HG02678 (cell line): ENCODE results near the gene CTNNBL1.
"Not testable (repeated sequence)": the region's sequence is repeated elsewhere in the genome, so short reads cannot be mapped to it uniquely, and the experiment has no call there.

Experiments
- ATAC-seq: cut with Tn5 transposase; IDR thresholded peaks from one replicate; pipeline ENCODE4 v1.9.1; 2021; ENCODE audit warnings: mild to moderate bottlenecking, moderate library complexity; ENCODE audit not compliant: unreplicated experiment

Gene CTNNBL1

DNA sequence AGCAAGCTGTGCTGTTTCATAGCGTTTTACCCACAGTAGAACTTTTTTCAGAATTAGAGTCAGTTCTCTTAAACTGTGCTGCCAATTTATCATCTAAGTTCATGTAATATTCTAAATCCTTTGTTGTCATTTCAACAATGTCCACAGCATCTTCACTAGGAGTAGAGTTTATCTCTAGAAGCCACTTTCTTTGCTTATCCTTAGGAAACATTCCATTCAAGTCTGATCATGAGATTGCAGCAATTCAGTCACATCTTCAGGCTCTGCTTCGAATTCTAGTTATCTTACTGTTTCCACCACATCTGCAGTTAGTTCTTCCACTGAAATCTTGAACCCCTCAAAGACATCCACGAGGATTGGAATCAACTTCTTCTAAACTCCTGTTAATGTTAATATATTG, 12.5 kb downstream of the CTNNBL1 start:
- no peak for ATAC-seq

DNA sequence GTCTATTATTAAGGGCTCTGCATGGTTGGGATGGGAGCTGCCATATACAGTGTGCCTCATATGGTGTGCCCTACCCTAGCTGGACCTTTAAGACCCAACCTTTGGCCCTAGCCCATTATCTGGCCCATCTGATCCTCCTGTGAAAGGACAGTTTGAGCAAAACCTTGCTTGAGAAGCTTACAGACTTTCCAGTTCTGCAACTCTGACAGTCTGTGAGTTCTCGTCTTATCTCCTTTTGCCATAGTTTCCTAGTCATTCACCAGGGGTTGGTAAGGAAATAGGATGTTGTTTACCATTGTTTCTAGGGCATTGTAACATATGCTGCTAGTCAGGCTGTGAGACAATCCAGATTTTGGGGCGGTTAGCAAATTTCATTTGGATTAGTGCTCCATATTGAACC, 17.2 kb downstream of the CTNNBL1 start:
- ATAC-seq: no peak

DNA sequence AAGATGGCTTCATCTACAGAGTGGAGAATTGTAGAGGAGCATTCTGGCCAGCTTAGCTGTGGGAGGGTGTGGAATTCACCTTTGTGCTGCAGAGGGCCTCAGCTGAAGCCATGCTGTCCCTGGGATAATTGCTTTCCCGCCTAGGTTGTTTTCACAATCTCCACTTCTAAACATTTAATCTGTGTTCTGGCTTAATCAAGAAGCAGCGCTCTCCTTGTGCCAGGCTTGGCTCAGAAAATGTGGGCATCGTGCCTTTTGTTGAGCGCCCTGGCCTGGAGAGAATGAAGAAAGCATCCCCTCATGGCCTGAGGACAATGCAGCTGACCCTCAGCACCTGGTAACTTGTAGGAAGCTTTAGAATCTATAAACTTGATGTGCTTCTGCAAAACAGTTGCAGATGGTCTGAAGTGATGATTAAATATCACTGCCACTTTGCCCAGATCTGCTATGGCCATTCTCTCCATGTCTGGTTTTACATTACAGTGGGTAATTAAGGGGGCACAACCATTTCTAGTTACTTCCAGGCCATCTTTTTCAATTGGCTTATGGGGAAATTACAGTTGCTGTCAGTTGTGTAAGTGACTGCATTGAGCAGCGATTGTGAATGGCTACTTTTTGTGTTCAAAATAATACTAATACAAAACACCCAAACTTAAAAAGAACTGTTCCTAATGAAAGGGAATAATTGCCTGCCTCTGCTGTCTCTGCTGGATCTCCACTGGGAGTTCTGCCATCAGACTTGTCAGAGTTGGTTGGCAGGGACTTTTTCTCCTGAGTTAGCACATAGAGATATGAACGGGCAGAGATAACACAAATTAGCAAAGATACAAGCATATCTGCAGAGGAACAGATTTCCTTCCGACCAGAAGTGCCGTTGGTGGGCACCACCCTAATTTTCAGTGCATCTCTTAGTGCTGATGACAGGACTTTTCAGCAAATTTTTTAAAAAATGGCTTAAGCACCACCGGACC, 18.4 kb downstream of the CTNNBL1 start:
- ATAC-seq: no peak

DNA sequence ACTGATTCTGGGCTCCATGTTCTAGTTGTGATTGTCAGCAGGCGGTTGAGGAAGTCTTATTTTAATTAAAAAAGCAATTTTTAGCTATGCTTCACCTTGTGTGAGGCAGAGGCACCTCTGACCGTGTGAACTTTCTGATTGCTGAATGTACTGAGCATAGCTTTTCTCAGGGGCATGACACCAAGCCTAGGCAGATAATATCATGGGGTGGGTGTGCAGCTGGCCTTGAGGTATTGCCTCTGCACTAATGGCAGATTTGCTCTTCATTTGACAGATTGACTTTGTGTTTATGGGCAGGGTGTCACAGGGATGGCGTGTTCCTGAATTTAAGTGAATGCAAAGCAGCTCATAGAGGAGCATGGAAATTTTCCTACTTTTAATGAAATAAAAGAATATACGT, 19.6 kb downstream of the CTNNBL1 start:
- no peak for ATAC-seq

DNA sequence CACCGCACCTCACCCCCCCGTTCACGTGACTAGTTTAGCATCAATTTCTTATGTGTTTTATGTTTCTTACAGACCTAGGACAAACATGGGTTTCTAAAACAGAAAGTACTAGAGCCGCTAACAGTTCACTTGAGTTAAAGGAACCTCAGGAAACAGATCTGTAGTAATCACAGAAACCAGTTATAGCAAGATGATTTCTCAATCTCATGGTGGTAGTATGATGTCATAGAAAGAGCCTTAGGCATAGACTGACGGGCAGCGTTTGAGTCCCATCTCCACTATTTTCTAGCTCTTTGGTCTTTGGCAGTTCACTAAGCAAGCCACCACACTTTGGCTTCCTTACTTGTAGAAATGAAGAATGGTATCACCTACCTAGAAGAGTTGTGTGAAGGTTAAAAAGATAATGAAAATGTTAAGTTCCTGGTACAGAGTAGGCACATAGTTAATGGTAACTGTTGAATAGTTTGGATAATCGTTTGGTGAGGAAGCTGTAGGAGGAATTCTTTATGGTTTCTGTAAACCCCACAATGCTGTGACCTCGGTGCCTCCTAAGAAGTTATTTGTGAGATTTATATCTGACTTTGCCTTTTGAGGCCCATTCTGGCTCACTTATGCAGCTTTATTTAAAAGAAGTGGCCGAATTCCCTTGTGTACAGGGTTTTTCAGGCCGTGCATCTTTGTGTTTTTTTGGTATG, 21.3 kb downstream of the CTNNBL1 start:
- ATAC-seq: no peak

DNA sequence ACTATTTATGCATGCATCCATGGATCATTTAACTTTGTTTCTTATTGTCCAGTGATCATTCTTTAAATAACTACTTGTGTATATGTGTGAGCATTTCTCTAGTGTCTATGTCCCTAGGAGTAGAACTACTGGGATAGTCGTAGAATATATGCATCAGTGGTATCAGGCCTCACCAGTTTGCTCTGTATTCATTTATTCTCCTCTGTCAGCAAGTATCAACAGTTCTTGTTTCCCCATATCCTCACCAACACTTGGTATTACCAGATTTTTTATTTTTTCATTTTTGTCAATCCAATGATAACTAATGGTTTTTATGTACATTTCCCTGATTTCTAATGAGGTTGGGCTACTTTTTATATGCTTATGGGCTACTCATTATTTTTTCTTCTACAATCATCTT, 27.9 kb downstream of the CTNNBL1 start:
- no peak for ATAC-seq

DNA sequence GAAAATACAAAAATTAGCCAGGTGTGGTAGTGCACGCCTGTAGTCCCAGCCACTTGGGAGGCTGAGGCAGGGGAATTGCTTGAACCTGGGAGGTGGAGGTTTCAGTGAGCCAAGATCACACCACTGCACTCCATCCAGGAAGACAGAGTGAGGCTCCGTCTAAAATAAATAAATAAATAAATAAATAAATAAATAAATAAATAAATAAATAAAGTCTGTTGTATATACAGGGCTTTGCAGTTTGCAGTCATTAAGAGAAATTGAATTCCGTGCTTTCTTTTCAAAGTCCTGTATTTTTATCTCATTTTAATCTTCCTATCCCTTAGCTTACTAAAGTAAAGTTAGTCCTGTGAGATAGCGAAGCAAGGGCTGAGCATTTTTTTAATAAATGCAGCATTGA, 28.5 kb downstream of the CTNNBL1 start:
- ATAC-seq: not testable (repeated sequence)

DNA sequence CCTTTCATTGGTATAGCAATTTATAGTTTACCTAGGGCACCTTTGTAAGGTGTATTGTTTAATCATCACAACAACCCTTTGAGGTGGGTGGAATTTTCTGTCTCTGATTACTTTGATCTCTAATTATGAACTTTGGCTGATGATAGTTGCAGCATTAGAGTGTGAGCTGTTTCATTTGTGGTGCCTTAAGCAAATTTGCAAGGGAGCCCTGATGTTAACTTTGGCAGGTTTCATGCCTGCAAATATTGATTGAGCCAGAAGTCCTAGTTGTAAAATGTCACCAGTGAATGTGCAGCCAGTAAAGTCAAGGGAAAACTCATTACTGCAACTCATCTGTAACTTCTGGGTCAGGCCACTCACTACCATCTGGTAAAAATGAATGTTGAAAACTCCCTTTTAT, 29.8 kb downstream of the CTNNBL1 start:
- ATAC-seq: no peak

DNA sequence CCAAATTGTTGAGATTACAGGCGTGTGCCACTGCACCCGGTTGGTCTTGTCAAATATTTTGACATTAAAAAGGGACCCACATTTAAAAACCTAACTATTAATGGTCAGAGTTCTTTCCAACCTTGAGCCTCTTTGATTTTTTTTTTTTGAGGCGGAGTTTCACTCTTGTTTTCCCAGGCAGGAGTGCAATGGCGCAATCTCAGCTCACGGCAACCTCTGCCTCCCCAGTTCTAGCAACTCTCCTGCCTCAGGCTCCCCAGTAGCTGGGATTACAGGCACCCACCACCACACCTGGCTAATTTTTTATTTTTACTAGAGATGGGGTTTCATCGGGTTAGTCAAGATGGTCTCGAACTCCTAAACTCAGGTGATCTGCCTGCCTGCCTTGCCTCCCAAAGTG, 31.3 kb downstream of the CTNNBL1 start:
- ATAC-seq: no peak

DNA sequence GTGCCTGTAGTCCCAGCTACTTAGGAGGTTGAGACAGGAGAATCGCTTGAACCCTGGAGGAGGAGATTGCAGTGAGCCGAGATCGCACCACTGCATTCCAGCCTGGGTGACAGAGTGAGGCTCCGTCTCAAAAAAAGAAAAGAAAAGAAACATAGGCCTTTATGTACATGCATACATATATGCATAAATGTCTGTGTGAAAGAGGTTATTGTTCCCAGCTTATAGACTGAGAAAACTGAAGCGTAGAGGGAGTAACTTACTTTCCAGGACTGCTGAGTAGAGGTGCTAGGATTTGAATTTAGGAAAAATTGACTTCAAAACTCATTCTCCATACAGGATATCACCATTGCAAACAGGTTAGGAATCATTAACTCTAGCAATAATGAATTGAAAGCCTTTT, 32.0 kb downstream of the CTNNBL1 start:
- ATAC-seq: no peak

DNA sequence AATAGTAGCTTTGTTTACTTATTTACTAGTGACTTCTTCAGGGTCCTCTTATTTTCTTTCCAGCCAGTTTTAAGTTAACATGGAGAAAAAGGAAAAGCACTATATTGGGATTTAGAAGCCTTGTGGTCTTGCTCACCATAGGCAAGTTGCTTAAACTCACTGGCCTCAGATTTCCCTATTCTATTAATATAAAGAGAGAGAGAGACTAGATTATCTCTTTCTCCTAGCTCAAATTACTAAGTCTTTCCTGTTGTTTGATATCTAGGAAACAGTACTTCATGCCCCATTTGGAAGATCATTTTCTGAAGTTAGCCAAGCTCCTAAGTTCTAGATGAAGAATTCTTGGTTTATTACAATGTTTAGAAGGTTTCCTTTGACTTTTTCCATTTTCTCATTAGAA, 32.5 kb downstream of the CTNNBL1 start:
- no peak for ATAC-seq

DNA sequence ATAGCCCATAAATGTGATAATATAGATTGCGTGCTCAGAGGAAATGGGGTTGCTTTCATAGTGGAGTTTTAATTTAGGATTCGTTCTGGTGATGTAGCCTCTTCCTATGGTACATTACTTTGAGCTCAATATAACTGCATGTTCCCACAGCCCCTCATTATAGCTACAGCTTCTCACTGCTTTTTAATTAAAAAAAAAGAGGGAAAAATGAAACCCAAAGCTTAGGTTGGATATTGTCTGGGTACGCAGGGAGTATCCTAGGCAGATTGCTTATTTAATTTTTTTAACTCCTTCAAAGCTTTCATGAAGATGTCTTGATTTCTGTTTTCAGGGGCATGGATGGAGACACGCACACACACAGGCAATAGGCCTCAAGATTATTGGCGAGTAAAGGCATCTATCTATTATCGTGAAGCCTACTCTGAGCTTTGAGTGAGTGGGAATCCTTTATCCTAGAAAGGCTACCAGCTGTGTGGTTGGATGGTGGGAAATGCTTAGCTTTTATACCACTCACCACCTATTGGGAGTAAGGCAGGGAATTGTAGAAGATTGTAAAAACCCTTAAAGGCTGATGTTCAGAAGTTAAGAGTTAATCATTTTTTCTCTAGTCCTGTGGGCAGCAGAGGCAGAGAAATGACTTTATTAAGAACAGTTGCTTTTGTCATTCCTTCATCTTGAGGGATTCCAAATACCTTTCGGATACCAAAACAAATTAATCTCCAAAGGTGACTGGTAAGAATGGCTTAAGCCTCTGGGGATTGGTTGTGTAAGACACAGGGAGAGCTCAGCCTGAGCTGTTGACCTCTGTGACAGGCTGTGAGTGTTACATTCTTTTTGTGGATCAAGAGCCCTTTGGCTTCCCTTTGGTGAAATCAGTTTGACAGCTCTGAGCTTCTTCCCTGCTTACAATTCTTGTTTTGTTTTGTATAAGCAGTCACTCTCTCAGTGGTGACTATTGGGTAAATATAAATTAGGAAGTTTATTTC, 33.4 kb downstream of the CTNNBL1 start:
- no peak for ATAC-seq

DNA sequence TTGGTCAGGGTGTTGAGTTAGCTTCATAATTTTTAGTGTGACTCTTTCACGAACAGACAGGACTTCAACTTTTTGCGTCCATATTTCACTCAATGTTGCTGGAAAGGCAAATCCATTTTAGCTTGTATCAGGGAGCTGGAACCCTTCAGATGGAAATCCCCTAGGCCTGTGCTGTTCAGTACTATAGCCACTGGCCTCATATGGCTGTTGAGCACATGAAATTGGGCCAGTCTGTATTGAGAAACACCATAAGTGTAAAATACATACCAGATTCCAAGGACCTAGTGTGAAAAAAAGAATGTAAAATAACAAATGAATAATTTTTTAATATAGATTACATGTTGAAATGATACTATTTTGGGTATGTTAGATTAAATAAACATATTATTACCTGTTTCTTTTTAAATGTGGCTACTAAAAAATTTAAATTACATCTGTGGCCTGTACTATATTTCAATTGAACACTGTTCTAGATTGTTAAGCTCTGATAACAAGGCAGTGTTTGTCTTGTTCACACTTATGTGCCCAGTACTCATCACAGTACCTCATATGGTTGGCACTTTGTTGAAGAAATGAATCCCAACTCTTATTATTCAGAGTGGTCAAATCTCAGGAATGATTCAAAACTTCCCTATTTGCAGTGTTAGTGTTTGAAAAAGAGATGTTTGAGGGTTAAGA, 34.3 kb downstream of the CTNNBL1 start:
- no peak for ATAC-seq

DNA sequence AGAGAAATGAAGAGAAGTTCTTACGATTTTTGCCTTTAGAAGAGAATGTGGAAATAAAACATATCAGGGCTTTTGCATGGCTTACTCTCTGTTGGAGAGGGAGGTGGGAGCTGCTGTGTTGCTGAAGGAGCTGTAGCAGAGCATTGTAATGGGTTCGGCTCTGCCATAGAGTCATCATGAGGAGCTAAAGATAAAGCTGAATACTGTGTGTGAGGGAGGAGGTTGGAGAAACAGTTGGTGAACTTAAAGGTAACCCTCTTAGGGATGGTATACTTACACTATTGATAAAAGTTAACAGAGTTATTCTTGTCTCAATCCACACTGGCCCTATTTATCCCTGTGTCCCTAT, 34.8 kb downstream of the CTNNBL1 start:
- ATAC-seq: no peak

DNA sequence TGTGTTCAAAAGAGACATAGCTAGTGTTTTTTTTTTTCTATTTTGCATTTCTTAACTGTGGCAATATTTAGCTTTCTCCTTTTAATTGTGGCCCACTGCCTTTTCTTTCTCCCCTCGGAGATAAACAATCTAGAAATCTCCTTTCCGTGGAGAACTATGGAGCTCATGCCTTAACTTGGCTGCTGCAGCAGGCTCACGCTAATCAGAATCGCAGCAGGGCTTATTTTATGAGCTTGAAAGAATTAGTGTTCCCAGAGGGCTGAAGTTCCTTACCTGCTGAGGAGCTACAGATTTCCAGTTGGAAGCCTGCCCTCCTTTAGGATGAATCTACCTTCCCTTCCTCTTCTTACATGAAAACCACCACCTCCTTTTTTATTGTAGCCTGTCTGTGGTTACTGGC, 35.6 kb downstream of the CTNNBL1 start:
- no peak for ATAC-seq

DNA sequence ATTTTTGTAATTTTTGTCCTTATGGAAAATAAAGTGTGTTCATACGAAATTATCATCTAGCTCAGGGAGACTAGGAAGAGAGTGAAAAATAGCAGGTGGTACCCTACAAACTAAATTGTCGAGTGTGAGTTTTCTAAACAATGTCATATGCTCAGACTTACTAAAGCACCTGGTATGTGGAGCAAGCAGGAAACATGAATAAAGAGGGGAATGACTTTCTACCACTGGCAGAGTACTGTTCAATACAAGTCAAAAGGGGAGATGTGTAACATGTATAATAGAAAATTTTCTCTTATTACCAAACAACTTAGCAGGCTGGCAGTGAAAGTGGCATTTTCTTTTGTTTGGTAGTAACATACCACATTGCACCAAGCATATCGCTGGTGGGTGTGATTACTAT, 36.1 kb downstream of the CTNNBL1 start:
- ATAC-seq: no peak

DNA sequence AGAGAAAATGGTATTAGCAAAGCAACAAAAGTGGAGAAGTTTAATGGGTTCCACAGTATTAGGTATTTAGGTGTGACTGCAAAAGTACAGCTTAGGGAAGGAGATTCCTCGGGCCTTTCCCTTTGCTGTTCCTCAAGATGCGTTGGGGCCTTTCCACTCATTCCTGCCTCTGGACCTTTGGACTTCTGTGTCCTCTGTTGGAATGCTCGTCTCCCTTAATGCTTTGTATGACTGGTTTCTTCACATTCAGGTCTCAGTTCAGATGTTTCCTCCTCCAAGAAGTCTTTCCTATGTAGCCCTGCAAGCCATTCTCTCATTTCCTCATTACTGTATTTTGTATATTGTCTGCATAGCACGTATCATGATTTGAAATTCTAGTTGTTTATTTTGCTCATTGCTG, 39.6 kb downstream of the CTNNBL1 start:
- no peak for ATAC-seq

DNA sequence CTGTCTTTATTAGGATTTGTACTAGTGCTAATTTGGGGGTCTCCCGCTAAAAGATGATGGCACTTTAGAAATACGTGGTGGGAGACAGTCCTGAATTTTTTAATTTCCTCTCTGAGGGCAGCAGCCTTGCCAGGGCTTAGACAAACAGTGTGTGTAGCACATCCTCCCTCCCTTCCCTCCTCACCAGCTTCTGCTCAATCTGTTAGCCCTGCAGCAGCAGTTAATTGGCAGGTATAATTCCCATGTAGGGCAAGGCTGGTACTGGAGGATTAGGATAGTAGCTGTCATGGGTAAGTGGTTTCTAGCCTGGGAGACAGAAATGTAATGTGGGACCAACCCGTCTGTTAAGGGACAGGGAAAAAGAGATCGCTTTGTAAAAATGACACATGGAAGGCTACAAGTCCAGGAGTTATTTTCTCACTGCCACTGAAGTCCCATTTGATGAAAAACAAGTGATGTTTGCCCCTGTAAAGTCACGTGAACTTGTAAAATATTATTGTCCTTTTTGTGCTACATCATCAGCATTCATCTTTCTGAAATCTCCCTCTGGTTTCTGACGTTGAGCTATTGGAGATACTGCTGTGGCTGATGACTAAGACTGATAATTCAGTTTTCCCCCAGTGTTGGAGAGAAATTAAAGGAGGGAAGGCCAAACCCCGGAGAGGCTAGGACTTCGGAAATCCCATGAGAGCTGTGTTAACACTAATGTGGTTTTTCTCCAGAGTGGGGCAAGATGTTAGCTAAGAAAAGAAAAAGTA, 40.6 kb downstream of the CTNNBL1 start:
- no peak for ATAC-seq

DNA sequence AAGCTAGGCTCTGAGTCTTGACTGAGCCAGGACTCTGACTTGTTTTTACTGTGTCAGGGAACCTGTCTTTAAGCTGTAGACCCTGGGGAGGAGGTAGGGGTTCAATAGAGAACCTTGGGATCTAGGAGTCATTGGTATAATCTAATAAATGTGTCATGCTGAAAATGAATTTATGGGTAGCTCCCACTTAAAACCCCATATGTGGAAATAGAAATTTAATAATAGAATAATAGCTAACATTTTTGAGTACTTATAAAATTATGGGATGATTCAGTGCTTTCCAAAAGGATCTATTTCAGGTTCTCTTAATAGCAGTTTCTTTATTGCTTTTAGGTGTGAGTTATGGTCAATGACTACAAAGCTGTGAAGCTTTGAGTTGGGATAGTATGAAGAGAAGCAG, 41.7 kb downstream of the CTNNBL1 start:
- ATAC-seq: no peak

DNA sequence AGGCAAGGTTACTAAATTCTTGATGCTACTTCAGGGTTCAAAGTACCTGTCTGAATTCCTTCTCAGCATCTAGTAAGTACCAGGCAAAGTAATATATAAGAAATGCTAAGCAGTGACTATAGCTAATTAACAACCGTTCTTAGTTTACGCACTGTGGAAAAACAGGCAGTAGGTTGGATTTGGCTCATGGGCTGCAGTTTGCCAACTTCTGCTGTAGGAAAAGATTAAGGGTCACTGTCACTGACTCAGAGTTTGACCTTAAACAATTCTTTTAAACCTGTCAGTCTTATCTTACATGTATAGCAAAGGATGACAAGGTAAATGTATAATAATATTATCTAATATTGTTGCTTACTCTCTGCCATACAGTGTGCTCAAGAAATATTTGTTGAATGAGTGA, 42.3 kb downstream of the CTNNBL1 start:
- ATAC-seq: no peak
